ENCODE measurements around the gene BTBD16.

Gene BTBD16

DNA sequence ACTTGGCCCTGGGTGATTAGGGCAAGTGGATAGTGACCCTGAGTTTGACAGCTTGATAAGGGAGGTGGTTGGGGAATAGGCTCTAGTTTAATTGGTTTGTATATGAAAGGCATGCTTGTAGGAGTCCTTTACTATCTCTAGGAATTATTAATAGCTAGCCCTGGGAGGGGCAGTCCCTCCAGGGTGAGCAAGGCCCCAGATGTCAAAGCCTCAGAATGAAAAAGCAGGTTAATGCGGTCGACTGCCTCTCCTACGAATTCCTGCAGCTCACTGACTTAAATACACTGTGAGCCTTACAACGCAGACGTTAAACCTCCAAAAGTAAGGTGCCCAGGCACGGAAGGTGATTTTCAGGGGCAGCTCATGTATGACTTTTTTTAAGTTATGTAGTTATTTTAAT lies 5.2 kb upstream of the BTBD16 start:
- no peak overlapping the region for H3K27ac ChIP-seq (ENCODE audit: poor library complexity, severe bottlenecking)
- TF ChIP-seq, protein P1, sequence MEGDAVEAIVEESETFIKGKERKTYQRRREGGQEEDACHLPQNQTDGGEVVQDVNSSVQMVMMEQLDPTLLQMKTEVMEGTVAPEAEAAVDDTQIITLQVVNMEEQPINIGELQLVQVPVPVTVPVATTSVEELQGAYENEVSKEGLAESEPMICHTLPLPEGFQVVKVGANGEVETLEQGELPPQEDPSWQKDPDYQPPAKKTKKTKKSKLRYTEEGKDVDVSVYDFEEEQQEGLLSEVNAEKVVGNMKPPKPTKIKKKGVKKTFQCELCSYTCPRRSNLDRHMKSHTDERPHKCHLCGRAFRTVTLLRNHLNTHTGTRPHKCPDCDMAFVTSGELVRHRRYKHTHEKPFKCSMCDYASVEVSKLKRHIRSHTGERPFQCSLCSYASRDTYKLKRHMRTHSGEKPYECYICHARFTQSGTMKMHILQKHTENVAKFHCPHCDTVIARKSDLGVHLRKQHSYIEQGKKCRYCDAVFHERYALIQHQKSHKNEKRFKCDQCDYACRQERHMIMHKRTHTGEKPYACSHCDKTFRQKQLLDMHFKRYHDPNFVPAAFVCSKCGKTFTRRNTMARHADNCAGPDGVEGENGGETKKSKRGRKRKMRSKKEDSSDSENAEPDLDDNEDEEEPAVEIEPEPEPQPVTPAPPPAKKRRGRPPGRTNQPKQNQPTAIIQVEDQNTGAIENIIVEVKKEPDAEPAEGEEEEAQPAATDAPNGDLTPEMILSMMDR (IDR thresholded peaks at IDR 0.05; ENCODE audit: poor library complexity, severe bottlenecking), result no peak
- no peaks in the 10 kb centered on the region for H3K36me3 ChIP-seq (ENCODE audit: low read depth)
- H3K4me1 ChIP-seq (ENCODE audit: insufficient read depth, poor library complexity, severe bottlenecking), result peaks cover 14% of the 10 kb centered on the region
- no peak for DNase-seq (ENCODE audit: low spot score)
- ATAC-seq (ENCODE audit: low read depth), result no peak
- no peaks in the 10 kb centered on the region for H3K9me3 ChIP-seq (ENCODE audit: severe bottlenecking)
- H3K27me3 ChIP-seq (ENCODE audit: insufficient read depth, poor library complexity, severe bottlenecking), result no peaks in the 10 kb centered on the region
- H3K4me3 ChIP-seq (ENCODE audit: severe bottlenecking), result no peak overlapping the region

DNA sequence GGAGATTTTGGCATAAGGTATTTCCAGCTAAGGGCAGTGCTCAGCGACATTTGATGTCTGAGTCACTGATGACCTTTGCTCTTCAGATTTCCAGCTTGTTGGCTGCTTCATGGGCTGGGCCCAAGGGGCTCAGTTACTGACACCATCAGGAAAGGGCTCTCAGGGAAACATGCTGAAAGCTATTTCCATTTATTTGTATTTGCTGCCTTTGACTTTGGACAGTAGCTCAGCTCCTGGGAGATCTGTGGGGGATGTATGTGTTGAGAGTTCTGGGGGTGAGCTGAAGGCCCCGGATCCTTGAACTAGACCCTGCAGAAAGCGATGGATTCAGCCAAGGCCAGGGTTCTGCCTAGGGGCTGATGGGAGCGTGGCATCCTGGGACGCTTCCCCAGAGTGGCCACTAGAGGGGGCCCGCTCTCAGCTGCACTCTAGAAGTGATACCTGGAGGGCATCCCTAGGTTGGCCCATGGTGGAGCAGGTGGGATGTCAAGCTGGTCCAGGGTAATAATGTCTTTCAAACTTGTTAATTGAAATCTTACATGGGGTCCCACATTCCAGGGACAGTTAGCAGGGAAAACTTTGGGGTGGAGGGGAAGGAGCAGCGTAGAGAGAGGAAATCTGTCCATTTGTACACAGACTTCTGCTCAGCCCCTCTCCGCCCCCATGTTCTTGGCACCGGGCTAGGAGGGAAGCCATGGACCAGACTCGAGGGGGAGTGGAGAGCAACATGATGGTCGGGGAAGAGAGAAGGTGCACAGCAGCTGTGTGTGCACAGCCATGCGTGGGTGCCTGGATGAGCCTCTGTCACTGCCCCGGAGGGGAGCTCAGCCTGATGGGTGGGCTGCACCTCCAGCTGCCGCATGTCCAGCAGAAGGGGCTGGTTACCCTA lies 3.0 kb upstream of the BTBD16 start:
- Histone ChIP-seq H3K4me3 (ENCODE audit: severe bottlenecking) (no peak overlapping the region), H3K27ac (ENCODE audit: poor library complexity, severe bottlenecking) (no peak overlapping the region), H3K4me1 (ENCODE audit: insufficient read depth, poor library complexity, severe bottlenecking) (peaks cover 14% of the 10 kb centered on the region), H3K27me3 (ENCODE audit: insufficient read depth, poor library complexity, severe bottlenecking) (no peaks in the 10 kb centered on the region), H3K9me3 (ENCODE audit: severe bottlenecking) (no peaks in the 10 kb centered on the region), H3K36me3 (ENCODE audit: low read depth) (no peaks in the 10 kb centered on the region)
- ATAC-seq (ENCODE audit: low read depth) (peak; percentile 75), DNase-seq (ENCODE audit: low spot score) (no peak)
- TF ChIP-seq, protein P1 (IDR thresholded peaks at IDR 0.05; ENCODE audit: poor library complexity, severe bottlenecking), result peak; percentile 95

DNA sequence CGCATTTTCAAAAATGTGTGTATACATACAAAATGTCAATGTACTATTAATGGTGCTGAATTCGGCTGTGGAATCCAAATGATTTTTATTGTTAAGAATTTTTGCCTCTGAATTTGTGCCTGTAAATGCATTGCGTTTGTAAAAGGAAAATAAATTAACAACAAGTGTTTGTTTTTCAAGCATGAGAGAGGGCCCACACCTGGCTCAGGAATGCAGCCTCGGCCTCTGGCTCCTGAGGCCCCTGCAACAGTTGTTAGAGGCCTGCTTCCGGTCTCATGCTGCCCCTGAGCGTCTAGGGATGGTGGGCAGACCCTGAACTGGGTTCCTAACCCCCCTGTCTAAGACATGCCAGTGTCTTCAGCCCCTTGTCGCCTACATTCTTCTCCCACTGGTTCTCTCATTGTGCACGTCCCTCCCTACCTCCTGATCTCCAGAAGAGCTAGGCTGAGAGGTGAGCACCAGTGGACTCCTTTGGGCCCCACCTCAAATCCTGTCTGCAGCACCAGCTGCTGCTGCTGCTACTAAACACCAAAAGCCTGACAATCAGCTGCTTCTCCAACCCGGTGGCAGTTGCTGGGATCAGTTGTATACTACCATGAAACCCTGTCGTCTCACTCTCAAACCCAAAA lies 1.9 kb upstream of the BTBD16 start:
- H3K36me3 ChIP-seq (ENCODE audit: low read depth), result no peaks in the 10 kb centered on the region
- TF ChIP-seq, protein P1 (IDR thresholded peaks at IDR 0.05; ENCODE audit: poor library complexity, severe bottlenecking), result no peak
- DNase-seq (ENCODE audit: low spot score) (no peak), ATAC-seq (ENCODE audit: low read depth) (no peak)
- no peak overlapping the region for H3K4me3 ChIP-seq (ENCODE audit: severe bottlenecking)
- peaks cover 6% of the 10 kb centered on the region for H3K4me1 ChIP-seq (ENCODE audit: insufficient read depth, poor library complexity, severe bottlenecking)
- no peaks in the 10 kb centered on the region for H3K9me3 ChIP-seq (ENCODE audit: severe bottlenecking)
- no peaks in the 10 kb centered on the region for H3K27me3 ChIP-seq (ENCODE audit: insufficient read depth, poor library complexity, severe bottlenecking)
- H3K27ac ChIP-seq (ENCODE audit: poor library complexity, severe bottlenecking), result no peak overlapping the region

DNA sequence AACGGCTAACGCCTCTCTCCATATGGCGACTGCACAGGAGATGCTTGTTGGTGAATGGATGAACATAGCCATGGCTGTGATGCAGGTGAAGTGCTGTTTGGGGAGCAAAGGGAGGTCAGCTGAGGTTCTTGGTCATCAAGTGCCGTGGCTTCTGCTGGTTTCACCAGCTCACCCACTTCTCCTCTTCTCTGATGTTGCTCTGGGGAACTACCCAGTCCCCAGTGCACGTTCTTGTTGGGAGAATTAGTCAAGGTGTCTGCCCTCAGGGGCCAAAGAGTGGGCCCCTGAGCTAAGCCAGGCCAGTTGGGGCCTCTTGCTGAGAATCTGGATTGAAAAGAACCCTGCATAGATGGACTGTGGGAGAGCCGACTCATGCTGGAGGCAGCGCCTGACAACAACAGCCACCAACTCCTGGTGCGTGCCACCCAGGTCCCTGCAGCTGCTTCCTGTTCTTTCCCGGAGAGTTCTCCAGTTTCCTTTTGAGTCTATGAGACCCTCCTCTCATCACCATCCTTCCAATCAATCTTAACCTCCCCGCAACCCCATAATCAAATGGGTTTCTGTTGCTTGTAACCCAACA lies 3.0 kb downstream of the BTBD16 start:
- no peaks in the 10 kb centered on the region for H3K9me3 ChIP-seq (ENCODE audit: severe bottlenecking)
- no peak for DNase-seq (ENCODE audit: low spot score)
- no peak for ATAC-seq (ENCODE audit: low read depth)
- H3K4me3 ChIP-seq (ENCODE audit: severe bottlenecking), result no peak overlapping the region
- TF ChIP-seq, protein P1 (IDR thresholded peaks at IDR 0.05; ENCODE audit: poor library complexity, severe bottlenecking), result no peak
- no peaks in the 10 kb centered on the region for H3K36me3 ChIP-seq (ENCODE audit: low read depth)
- no peaks in the 10 kb centered on the region for H3K27me3 ChIP-seq (ENCODE audit: insufficient read depth, poor library complexity, severe bottlenecking)
- no peak overlapping the region for H3K27ac ChIP-seq (ENCODE audit: poor library complexity, severe bottlenecking)
- peaks cover 3% of the 10 kb centered on the region for H3K4me1 ChIP-seq (ENCODE audit: insufficient read depth, poor library complexity, severe bottlenecking)
